ENCODE data around the gene VANGL2. TPM values are rescaled to one million over a fixed set of nuclear protein-coding genes. Genes with fewer than 3 reads are reported as not detected.

VANGL2 gene
- total and polyA plus RNA-seq, 2 experiments from 2014 or later, result 17.7 to 51.3 TPM

- Histone ChIP-seq H3K9me2 (ENCODE audit: insufficient read depth) (peaks cover 3% of the 10 kb centered on the region; the same call in 1 of the 2 replicates), H3K4me1 (ENCODE audit: insufficient read depth) (peaks cover 11% of the 10 kb centered on the region; the same call in 1 of the 2 replicates), H3K4me3 (no peak overlapping the region), H4K20me1 (replicated peaks; ENCODE audit: insufficient read depth) (no peaks in the 10 kb centered on the region), H3K79me2 (replicated peaks; ENCODE audit: insufficient read depth) (no peaks in the 10 kb centered on the region), H3K36me3 (ENCODE audit: insufficient read depth) (no peaks in the 10 kb centered on the region), H3F3A (replicated peaks; ENCODE audit: low read depth) (no peaks in the 10 kb centered on the region), H3K4me2 (no peak overlapping the region), H2AFZ (no peak overlapping the region; the same call in 1 of the 2 replicates), H3K27me3 (ENCODE audit: insufficient read depth) (no peaks in the 10 kb centered on the region), H3K27ac (ENCODE audit: low read depth) (no peak overlapping the region)
- ATAC-seq (no peak), DNase-seq (ENCODE audit: low spot score) (no peak)
- Mint-ChIP-seq H3K9me3 (no peaks in the 10 kb centered on the region), H3K4me1 (peaks cover 6% of the 10 kb centered on the region), H3K4me3 (no peak overlapping the region), H3K27me3 (ENCODE audit: insufficient read depth, low read depth, poor library complexity) (peaks cover 5% of the 10 kb centered on the region), H3K27ac (no peak overlapping the region), H3K36me3 (ENCODE audit: low read depth) (no peaks in the 10 kb centered on the region)
- TF ChIP-seq ZNF114 (CRISPR knock-in tag; IDR thresholded peaks at IDR 0.05) (no peak), EZH2phosphoT487 (IDR thresholded peaks at IDR 0.05; ENCODE audit: unreplicated experiment) (no peak), POLR2AphosphoS5 (IDR thresholded peaks at IDR 0.05; ENCODE audit: low read depth) (no peak)
Measured at GRCh38 chr1:160459056-160459455, 58.7 kb downstream of the VANGL2 start.

- H3K36me3 ChIP-seq (ENCODE audit: insufficient read depth), result no peaks in the 10 kb centered on the region
- peaks cover 3% of the 10 kb centered on the region; the same call in 1 of the 2 replicates for H3K9me2 ChIP-seq (ENCODE audit: insufficient read depth)
- no peak for ATAC-seq
- no peak overlapping the region for H3K4me3 ChIP-seq
- DNase-seq (ENCODE audit: low spot score), result no peak
- Mint-ChIP-seq H3K4me3 (no peak overlapping the region), H3K9me3 (no peaks in the 10 kb centered on the region), H3K27ac (no peak overlapping the region), H3K4me1 (peaks cover 6% of the 10 kb centered on the region), H3K36me3 (ENCODE audit: low read depth) (no peaks in the 10 kb centered on the region), H3K27me3 (ENCODE audit: insufficient read depth, low read depth, poor library complexity) (peaks cover 5% of the 10 kb centered on the region)
- no peak for TF ChIP-seq ETS1 (IDR thresholded peaks at IDR 0.05)
- no peak for TF ChIP-seq JUNB (IDR thresholded peaks at IDR 0.05; ENCODE audit: unreplicated experiment)
- H3K4me1 ChIP-seq (ENCODE audit: insufficient read depth), result peaks cover 11% of the 10 kb centered on the region; the same call in 1 of the 2 replicates
- no peaks in the 10 kb centered on the region for H4K20me1 ChIP-seq (replicated peaks; ENCODE audit: insufficient read depth)
- no peaks in the 10 kb centered on the region for H3K79me2 ChIP-seq (replicated peaks; ENCODE audit: insufficient read depth)
- H3K4me2 ChIP-seq, result no peak overlapping the region
- H3F3A ChIP-seq (replicated peaks; ENCODE audit: low read depth), result no peaks in the 10 kb centered on the region
- peak overlapping the region; percentile 19; the same call in 1 of the 2 replicates for H2AFZ ChIP-seq
- H3K27ac ChIP-seq (ENCODE audit: low read depth), result no peak overlapping the region
- H3K27me3 ChIP-seq (ENCODE audit: insufficient read depth), result no peaks in the 10 kb centered on the region
Measured at GRCh38 chr1:160459687-160460086, 59.3 kb downstream of the VANGL2 start.

GRCh38 chr1:160460214-160460642 lies 59.9 kb downstream of the VANGL2 start:
- H3K36me3 Mint-ChIP-seq (ENCODE audit: low read depth), result no peaks in the 10 kb centered on the region
- no peaks in the 10 kb centered on the region for H3F3A ChIP-seq (replicated peaks; ENCODE audit: low read depth)
- H3K79me2 ChIP-seq (replicated peaks; ENCODE audit: insufficient read depth), result no peaks in the 10 kb centered on the region
- H3K27ac ChIP-seq (ENCODE audit: low read depth), result no peak overlapping the region
- no peak overlapping the region for H3K4me3 Mint-ChIP-seq
- H3K27me3 ChIP-seq (ENCODE audit: insufficient read depth), result no peaks in the 10 kb centered on the region
- no peak for ATAC-seq
- H3K9me3 Mint-ChIP-seq, result no peaks in the 10 kb centered on the region
- no peaks in the 10 kb centered on the region for H4K20me1 ChIP-seq (replicated peaks; ENCODE audit: insufficient read depth)
- peaks cover 6% of the 10 kb centered on the region for H3K4me1 Mint-ChIP-seq
- peaks cover 5% of the 10 kb centered on the region for H3K27me3 Mint-ChIP-seq (ENCODE audit: insufficient read depth, low read depth, poor library complexity)
- DNase-seq (ENCODE audit: low spot score), result no peak
- H3K27ac Mint-ChIP-seq, result no peak overlapping the region
- H3K36me3 ChIP-seq (ENCODE audit: insufficient read depth), result no peaks in the 10 kb centered on the region
- H3K9me2 ChIP-seq (ENCODE audit: insufficient read depth), result peaks cover 5% of the 10 kb centered on the region; the same call in 1 of the 2 replicates
- peaks cover 11% of the 10 kb centered on the region; the same call in 1 of the 2 replicates for H3K4me1 ChIP-seq (ENCODE audit: insufficient read depth)
- H2AFZ ChIP-seq, result peak overlapping the region; percentile 83; the same call in 1 of the 2 replicates
- H3K4me3 ChIP-seq, result no peak overlapping the region
- H3K4me2 ChIP-seq, result 0 out of 2 replicates have a peak overlapping the region, but pooled peaks have one; percentile 15
- TF ChIP-seq STAT1 (IDR thresholded peaks at IDR 0.05; ENCODE audit: unreplicated experiment), result no peak
- no peak for TF ChIP-seq EZH2 (IDR thresholded peaks at IDR 0.05; ENCODE audit: low read depth, unreplicated experiment)
- no peak for TF ChIP-seq JUNB (IDR thresholded peaks at IDR 0.05; ENCODE audit: unreplicated experiment)
- no peak for TF ChIP-seq ETS1 (IDR thresholded peaks at IDR 0.05)
- TF ChIP-seq REST (IDR thresholded peaks at IDR 0.05; ENCODE audit: unreplicated experiment), result no peak

All from GM23338 (cell line).